Mucosa of rectum (tissue), 2 donors: ENCODE data around the gene SSTR5.

Experiments used
- H3K27ac ChIP-seq, 2 donors: one replicate each; pipeline ENCODE4 v1.7.0; 2013; ENCODE audit warnings: inconsistent platforms in 2 of 2, low read depth in 2 of 2, low read length in 2 of 2
- H3K27me3 ChIP-seq, 2 donors: one replicate each; pipeline ENCODE4 v1.7.0; 2013; ENCODE audit warnings: low read length in 2 of 2; ENCODE audit not compliant: control insufficient read depth in 2 of 2, insufficient read depth in 2 of 2
- H3K36me3 ChIP-seq, 2 donors: one replicate each; pipeline ENCODE4 v1.7.0; 2013; ENCODE audit warnings: low read length in 2 of 2; ENCODE audit not compliant: control insufficient read depth in 2 of 2, insufficient read depth in 2 of 2
- H3K4me1 ChIP-seq, 2 donors: one replicate each; pipeline ENCODE4 v1.7.0; 2013; ENCODE audit warnings: low read length in 2 of 2, mild to moderate bottlenecking in 1 of 2; ENCODE audit not compliant: control insufficient read depth in 2 of 2, insufficient read depth in 2 of 2
- H3K4me3 ChIP-seq, 2 donors: one replicate each; pipeline ENCODE4 v1.7.0; 2013; ENCODE audit warnings: low read length in 2 of 2
- H3K9ac ChIP-seq, 2 donors: one replicate each; pipeline ENCODE4 v1.7.0; 2013; ENCODE audit warnings: low read length in 2 of 2, low read depth in 1 of 2, mild to moderate bottlenecking in 1 of 2
- H3K9me3 ChIP-seq, 2 donors: one replicate each; pipeline ENCODE4 v1.7.0; 2013; ENCODE audit warnings: low read length in 2 of 2; ENCODE audit not compliant: control insufficient read depth in 2 of 2
- donor health status: healthy.
- donor health status: Normal muscosa, but diverticular disease.

Gene SSTR5

DNA sequence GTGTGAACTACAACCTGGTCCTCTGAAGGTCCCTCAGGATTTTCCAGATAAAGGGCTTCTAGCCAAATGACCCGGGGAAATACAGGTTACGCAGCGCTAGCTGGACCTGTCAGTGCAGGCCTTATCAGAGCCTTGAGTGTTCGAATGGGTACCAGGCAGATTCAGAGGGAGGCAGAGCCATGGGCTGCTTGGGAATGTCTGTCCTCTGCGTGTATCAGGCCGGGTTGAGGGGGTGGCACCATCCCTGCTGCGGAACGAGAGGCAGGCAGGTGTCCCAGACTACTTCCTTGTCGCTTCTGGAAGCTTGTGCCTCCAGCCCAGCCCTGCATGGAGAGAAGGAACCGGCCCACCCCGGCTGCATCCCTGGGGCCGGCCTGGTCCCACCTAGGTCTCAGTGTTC is 33.6 kb upstream of the SSTR5 start:
- Histone ChIP-seq H3K4me3 (no peak overlapping the region), H3K27me3 (peaks cover 0 to 2% of the 10 kb centered on the region in 2 donors), H3K27ac (no peak overlapping the region), H3K4me1 (no peaks in the 10 kb centered on the region), H3K36me3 (no peaks in the 10 kb centered on the region), H3K9ac (no peak overlapping the region), H3K9me3 (no peaks in the 10 kb centered on the region)

DNA sequence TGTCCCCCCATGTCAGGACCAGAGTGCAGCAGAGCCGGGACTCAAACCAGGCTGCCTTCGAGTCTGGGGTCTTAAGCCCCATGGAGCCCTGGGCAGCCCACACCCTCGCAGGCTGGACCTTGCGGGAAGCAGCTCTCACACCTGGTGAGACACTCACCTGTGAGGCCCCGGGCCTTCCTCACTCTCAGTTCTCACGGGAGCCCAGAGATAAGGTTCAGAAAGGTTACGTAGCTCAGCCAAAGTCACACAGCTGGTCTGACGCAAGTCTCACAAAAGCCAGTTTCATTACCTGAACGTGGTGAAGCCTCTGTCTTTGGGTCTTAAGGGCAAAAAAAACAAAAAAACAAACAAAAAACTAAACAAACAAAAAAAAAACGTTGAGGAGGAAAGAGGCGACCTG is 32.8 kb upstream of the SSTR5 start:
- peaks cover 0 to 2% of the 10 kb centered on the region in 2 donors for H3K27me3 ChIP-seq

GRCh38 chr16:1040346-1040745 is 32.2 kb upstream of the SSTR5 start:
- no peak overlapping the region for H3K4me3 ChIP-seq
- H3K27me3 ChIP-seq: peaks cover 0 to 2% of the 10 kb centered on the region in 2 donors
- H3K36me3 ChIP-seq: no peaks in the 10 kb centered on the region
- no peaks in the 10 kb centered on the region for H3K4me1 ChIP-seq
- no peak overlapping the region for H3K9ac ChIP-seq
- no peak overlapping the region for H3K27ac ChIP-seq
- no peaks in the 10 kb centered on the region for H3K9me3 ChIP-seq

More for the DNA sequence above, 32.8 kb upstream of the SSTR5 start:
- H3K4me1 ChIP-seq: no peaks in the 10 kb centered on the region
- no peaks in the 10 kb centered on the region for H3K9me3 ChIP-seq
- H3K4me3 ChIP-seq: no peak overlapping the region
- H3K36me3 ChIP-seq: no peaks in the 10 kb centered on the region
- H3K27ac ChIP-seq: no peak overlapping the region
- H3K9ac ChIP-seq: no peak overlapping the region

- Histone ChIP-seq H3K9ac (no peak overlapping the region), H3K9me3 (no peaks in the 10 kb centered on the region), H3K4me1 (no peaks in the 10 kb centered on the region), H3K27me3 (peaks cover 0 to 3% of the 10 kb centered on the region in 2 donors), H3K36me3 (no peaks in the 10 kb centered on the region), H3K4me3 (no peak overlapping the region), H3K27ac (no peak overlapping the region)
Measured at GRCh38 chr16:1042049-1042744, 30.4 kb upstream of the SSTR5 start.

DNA sequence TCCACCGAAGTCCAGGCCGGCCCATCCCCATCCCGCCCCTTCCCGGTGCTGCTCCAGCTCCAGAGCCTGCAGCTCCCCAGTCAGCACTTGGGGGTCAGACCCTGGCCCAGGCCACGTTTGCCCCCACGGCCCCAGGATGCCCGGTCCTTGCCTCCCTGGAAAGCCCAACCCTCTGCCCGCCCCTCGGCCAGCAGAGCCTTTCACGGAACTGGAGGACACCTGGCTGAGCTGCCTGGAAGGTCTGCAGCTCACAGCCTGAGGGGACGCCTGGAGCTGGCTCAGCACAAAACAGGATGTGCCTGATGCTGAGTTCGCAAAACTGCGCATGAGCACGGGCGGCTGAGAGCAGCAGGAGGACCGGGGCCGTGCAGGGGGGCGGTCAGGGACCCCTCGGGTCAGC is 29.7 kb upstream of the SSTR5 start:
- Histone ChIP-seq H3K36me3 (no peaks in the 10 kb centered on the region), H3K9me3 (no peaks in the 10 kb centered on the region), H3K4me1 (no peaks in the 10 kb centered on the region), H3K27ac (no peak overlapping the region), H3K27me3 (peaks cover 0 to 5% of the 10 kb centered on the region in 2 donors), H3K9ac (no peak overlapping the region), H3K4me3 (no peak overlapping the region)

DNA sequence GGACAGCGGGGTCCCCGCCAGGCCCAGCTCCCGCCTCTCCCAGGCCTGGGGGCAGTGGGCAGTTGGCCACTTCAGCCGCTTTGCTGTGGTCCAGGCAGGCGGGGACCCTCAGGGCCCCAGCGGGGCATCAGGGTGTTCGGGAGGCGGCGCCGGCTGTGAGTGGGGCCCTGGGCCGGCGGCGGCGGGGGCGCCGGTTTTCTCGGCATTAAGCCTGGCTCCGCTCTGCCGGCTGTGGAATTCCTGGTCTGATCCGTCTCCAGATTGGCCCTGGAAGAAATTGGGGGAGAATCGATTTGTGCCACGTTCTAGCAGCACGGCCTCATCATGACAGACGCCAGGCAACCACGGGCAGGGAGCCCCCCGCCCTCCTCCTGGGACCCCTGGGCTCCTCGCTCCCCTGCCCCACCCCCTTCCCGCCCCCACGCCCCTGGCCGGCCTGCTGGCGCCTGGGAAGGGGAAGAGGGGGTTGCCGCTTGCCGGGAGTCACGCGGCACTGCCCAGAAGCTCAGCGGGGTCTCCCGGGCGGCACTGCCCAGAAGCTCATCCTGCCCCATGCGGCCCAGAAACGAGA is 28.6 kb upstream of the SSTR5 start:
- no peaks in the 10 kb centered on the region for H3K36me3 ChIP-seq
- no peaks in the 10 kb centered on the region for H3K9me3 ChIP-seq
- H3K27ac ChIP-seq: no peak overlapping the region
- H3K9ac ChIP-seq: no peak overlapping the region
- H3K4me3 ChIP-seq: no peak overlapping the region
- H3K27me3 ChIP-seq: peaks cover 0 to 9% of the 10 kb centered on the region in 2 donors
- no peaks in the 10 kb centered on the region for H3K4me1 ChIP-seq

- no peak overlapping the region for H3K27ac ChIP-seq
- H3K9ac ChIP-seq: no peak overlapping the region
- H3K4me1 ChIP-seq: no peaks in the 10 kb centered on the region
- H3K9me3 ChIP-seq: no peaks in the 10 kb centered on the region
- peaks cover 0 to 15% of the 10 kb centered on the region in 2 donors for H3K27me3 ChIP-seq
- no peak overlapping the region for H3K4me3 ChIP-seq
- no peaks in the 10 kb centered on the region for H3K36me3 ChIP-seq
Measured at GRCh38 chr16:1044460-1045309, 27.9 kb upstream of the SSTR5 start.

DNA sequence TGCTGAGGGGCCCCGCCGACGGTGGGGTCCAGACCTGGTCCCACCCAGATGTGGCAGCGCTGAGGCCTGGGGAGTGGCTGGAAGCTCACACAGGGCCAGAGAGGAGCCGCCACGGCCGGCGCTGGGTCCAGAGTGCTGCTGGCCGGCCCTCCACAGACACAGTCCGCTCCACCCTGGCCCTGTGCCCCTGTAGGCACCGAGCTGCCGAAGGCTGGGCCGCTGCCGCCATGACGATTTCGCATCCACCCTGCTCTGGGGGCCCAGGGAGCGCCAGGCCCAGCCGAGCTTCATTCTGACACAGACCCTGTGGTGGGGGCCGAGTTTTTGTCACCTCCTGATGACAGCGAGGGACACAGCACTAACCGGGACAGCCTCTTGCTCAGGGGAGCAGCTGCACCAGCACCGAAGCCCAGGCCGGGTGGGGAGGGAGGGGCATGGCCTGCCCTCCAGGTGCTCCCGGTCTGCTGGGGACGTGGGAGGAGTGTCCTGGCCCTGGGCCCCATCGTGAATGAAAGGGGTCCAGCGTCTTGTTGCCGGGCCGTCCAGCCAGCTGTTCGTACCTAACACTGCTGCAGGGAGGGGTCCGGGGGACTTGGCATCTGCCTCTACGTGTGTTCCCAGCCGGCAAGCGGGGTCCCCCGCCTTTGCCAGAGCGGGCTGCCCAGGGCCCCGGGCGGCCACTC is 27.1 kb upstream of the SSTR5 start:
- H3K36me3 ChIP-seq: no peaks in the 10 kb centered on the region
- no peak overlapping the region for H3K4me3 ChIP-seq
- H3K9ac ChIP-seq: no peak overlapping the region
- H3K4me1 ChIP-seq: no peaks in the 10 kb centered on the region
- peaks cover 0 to 15% of the 10 kb centered on the region in 2 donors for H3K27me3 ChIP-seq
- H3K27ac ChIP-seq: no peak overlapping the region
- no peaks in the 10 kb centered on the region for H3K9me3 ChIP-seq

- H3K9ac ChIP-seq: no peak overlapping the region
Measured at GRCh38 chr16:1045993-1046911, 26.3 kb upstream of the SSTR5 start.

More at GRCh38 chr16:1045993-1046911, 26.3 kb upstream of the SSTR5 start:
- Histone ChIP-seq H3K4me1 (no peaks in the 10 kb centered on the region), H3K27me3 (peaks cover 0 to 15% of the 10 kb centered on the region in 2 donors), H3K36me3 (no peaks in the 10 kb centered on the region), H3K4me3 (no peak overlapping the region), H3K27ac (no peak overlapping the region), H3K9me3 (no peaks in the 10 kb centered on the region)
